ENCODE measurements around the gene CHRNA10. TPM values are rescaled to one million over a fixed set of nuclear protein-coding genes. Genes with fewer than 3 reads are reported as not detected.

Gene CHRNA10
- total RNA-seq, 6 experiments from 2014 or later, result 0.25 to 1.2 (median 0.41) TPM

- H3K27me3 ChIP-seq, result no peaks in the 10 kb centered on the region
- H3K9me3 ChIP-seq, result no peaks in the 10 kb centered on the region
- H3K36me3 ChIP-seq, result no peaks in the 10 kb centered on the region
- intact Hi-C loops (cut with DNase I), result no loop called here
- WGBS (ENCODE audit: insufficient coverage, low coverage, low lambda C conversion rate, missing lambda C conversion rate), result 2% methylated on average over 13 of the region's 55 CpGs
- H3K4me1 ChIP-seq, result peaks cover 0 to 6% (median 2%) of the 10 kb centered on the region in 4 donors
- no peak for TF ChIP-seq POLR2A (IDR thresholded peaks at IDR 0.05)
- TF ChIP-seq CTCF (IDR thresholded peaks at IDR 0.05), result no peak
- DNase-seq (peak; percentile 68 to 85 (median 76)), ATAC-seq (peak; percentile 90 to 95 (median 92))
- H3K27ac ChIP-seq, result peak overlapping the region in 1 of 3 donors; percentile 49
- peak overlapping the region; percentile 43 to 65 (median 54) for H3K4me3 ChIP-seq
Measured at GRCh38 chr11:3642071-3642951, 28.9 kb downstream of the CHRNA10 start.

GRCh38 chr11:3641701-3642070 lies 29.5 kb downstream of the CHRNA10 start, which contains the start of gene ART5:
TSS of gene ART5 (minus strand) at chr11:3641992. CDS start at chr11:3641862, 130 bp downstream.
- DNase-seq (no peak), ATAC-seq (no peak)
- Histone ChIP-seq H3K4me1 (peaks cover 0 to 6% (median 2%) of the 10 kb centered on the region in 4 donors), H3K36me3 (no peaks in the 10 kb centered on the region), H3K27me3 (no peaks in the 10 kb centered on the region), H3K27ac (peak within 1 kb of the TSS in 1 of 3 donors; percentile 49), H3K4me3 (peak within 1 kb of the TSS; percentile 43 to 65 (median 54)), H3K9me3 (no peaks in the 10 kb centered on the region)
- WGBS (ENCODE audit: insufficient coverage, low coverage, low lambda C conversion rate, missing lambda C conversion rate), result 15% methylated on average over 9 of the region's 21 CpGs
- TF ChIP-seq POLR2A (IDR thresholded peaks at IDR 0.05), result no peak
- no peak for TF ChIP-seq CTCF (IDR thresholded peaks at IDR 0.05)
- intact Hi-C loops (cut with DNase I), result no loop called here

GRCh38 chr11:3641191-3641590 lies 30.0 kb downstream of the CHRNA10 start:
- Histone ChIP-seq H3K9me3 (no peaks in the 10 kb centered on the region), H3K27ac (no peak overlapping the region), H3K4me3 (no peak overlapping the region), H3K36me3 (no peaks in the 10 kb centered on the region), H3K27me3 (no peaks in the 10 kb centered on the region), H3K4me1 (peaks cover 0 to 6% (median 2%) of the 10 kb centered on the region in 4 donors)
- no peak for TF ChIP-seq POLR2A (IDR thresholded peaks at IDR 0.05)
- no peak for TF ChIP-seq CTCF (IDR thresholded peaks at IDR 0.05)
- WGBS (ENCODE audit: insufficient coverage, low coverage, low lambda C conversion rate, missing lambda C conversion rate), result 45% methylated on average over 3 of the region's 8 CpGs
- ATAC-seq (no peak), DNase-seq (no peak)
- intact Hi-C loops (cut with DNase I), result no loop called here

- Histone ChIP-seq H3K4me1 (peaks cover 0 to 6% (median 2%) of the 10 kb centered on the region in 4 donors), H3K27me3 (no peaks in the 10 kb centered on the region), H3K9me3 (no peaks in the 10 kb centered on the region), H3K36me3 (no peaks in the 10 kb centered on the region), H3K4me3 (no peak overlapping the region), H3K27ac (no peak overlapping the region)
- no CpG with 5 or more reads among the region's 14 CpGs for WGBS (ENCODE audit: insufficient coverage, low coverage, low lambda C conversion rate, missing lambda C conversion rate)
- no peak for DNase-seq
- intact Hi-C loops (cut with DNase I), result no loop called here
- no peak for TF ChIP-seq CTCF (IDR thresholded peaks at IDR 0.05)
- no peak for TF ChIP-seq POLR2A (IDR thresholded peaks at IDR 0.05)
- no peak for ATAC-seq
Measured at GRCh38 chr11:3639841-3640240, 31.3 kb downstream of the CHRNA10 start.
